ENCODE results near the gene CTSD.

- TF ChIP-seq CTCF (conservative IDR thresholded peaks at IDR 0.05; ENCODE audit: low read length) = no peak
- no peak for TF ChIP-seq EZH2phosphoT487 (IDR thresholded peaks at IDR 0.05; ENCODE audit: borderline replicate concordance, low read depth, low read length)
Observed at GRCh38 chr11:1742371-1742770, 21.4 kb downstream of the CTSD start.

Measured in OCI-LY7 (cell line).